GM21526 (cell line): ENCODE results near the gene KCTD15.

Experiments used
- ATAC-seq: cut with Tn5 transposase; IDR thresholded peaks from one replicate; pipeline ENCODE4 v1.9.1; 2021; ENCODE audit warnings: moderate library complexity; ENCODE audit not compliant: unreplicated experiment, low FRiP score

The KCTD15 gene

GRCh38 chr19:33795370-33796163 is 1.1 kb upstream of the KCTD15 start:
- ATAC-seq = no peak

DNA sequence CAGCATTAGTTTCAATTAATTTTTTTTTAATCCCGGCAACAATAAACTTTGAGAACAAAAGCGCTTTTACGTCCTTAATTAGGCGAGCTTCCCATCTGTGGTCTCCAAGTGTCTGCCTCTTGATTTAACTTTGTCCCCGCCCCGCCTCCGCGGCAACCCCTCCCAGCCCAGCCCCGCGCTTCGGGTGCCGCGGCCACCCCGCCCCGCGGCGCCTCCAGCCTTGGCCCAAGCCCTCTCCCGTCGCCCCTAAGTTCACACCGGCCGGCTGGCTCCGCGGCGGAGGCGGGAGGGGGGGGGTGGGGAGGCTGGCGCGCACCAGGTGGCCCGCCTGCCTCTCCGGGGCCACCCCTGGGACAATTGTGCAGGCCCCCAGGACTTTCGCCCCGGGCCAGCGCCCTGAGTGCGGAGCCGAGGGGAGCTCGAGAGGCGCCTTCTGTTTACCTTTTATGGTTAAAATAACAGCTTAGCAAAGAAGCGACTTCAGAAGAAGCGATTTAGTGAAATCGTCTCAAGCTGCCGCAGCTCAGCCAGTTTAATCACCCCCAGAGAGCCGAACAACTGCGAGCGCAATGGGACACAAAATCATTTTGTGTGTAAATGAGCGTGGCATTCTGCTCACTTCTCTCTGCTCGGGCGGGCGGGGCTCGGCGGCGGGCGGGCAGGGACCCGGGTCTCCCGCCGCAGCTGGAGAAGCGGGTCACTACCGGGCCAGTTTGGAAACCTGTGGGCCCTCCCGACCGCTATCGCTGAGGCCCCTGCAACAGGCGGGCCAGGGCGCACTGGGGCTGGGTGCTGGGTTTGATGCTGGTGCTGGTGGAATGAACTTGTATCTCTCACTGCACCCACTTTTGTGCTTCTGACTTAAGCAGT is 1.4 kb downstream of the KCTD15 start:
- ATAC-seq = no peak

DNA sequence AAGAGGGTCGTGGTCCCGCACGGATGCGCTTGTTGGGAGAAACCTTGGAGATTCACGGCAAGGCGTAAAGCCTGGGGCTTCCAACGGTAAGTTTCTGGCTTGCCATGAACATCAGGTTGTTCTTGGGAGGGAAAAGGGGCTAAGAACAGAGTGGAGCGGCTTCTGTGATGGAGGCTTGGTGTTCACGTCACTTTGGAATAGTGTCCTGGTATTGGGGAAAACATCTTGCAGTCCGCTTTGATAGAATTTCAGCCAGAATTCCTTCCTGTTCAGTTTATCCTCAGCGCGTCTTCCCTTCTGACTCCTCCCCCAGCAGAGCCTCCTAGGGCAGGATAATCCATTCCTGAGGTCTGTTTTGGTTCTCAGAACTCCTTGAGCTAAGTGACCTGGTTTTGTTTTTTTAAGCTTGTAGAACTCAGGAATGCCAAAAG is 2.0 kb downstream of the KCTD15 start:
- no peak for ATAC-seq

- no peak for ATAC-seq
These were observed 2.8 kb downstream of the KCTD15 start for GRCh38 chr19:33799476-33799875.

GRCh38 chr19:33800012-33800680 is 3.5 kb downstream of the KCTD15 start:
- no peak for ATAC-seq

DNA sequence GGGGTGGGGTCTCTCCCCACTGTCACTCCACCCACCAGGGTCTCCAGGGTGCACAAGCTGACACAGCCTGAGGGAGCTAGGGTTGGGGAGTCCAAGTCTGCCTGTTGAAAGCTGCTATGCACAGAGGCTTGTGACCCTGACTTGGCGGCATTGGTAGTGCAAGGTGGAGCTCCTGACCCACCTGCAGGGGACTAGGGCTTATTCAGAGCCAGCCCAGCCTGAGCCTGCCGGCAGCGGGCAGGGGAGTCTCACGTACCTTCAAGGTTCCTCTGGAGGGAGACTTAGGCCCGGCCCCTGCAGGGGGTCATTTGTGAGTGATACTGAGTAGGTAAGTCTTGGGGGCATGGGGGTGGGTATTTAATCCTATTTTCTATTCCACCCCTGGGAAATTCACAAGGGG is 4.7 kb downstream of the KCTD15 start:
- no peak for ATAC-seq

- ATAC-seq = no peak
These were observed 5.3 kb downstream of the KCTD15 start for GRCh38 chr19:33802001-33802400.

DNA sequence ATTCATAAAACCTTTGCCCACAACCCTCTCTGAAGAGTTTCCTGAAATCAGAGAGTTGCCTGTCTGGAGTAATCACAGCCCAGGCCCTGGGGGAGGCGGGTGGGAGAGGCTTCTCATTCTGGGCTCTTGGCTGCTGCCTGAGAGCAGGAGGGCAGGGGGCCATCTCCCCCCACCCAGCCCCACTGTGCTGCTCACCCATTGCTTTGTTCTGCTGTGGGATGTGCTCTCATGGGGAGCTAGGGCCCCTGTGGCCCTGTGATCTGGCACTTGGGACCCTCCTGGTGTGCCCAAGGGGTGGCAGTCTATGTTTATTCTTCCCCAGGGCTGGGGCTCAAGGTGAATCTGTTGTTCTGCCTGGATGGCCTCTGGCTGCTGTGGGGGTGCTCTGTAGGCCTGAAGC is 6.1 kb downstream of the KCTD15 start:
- ATAC-seq = no peak

DNA sequence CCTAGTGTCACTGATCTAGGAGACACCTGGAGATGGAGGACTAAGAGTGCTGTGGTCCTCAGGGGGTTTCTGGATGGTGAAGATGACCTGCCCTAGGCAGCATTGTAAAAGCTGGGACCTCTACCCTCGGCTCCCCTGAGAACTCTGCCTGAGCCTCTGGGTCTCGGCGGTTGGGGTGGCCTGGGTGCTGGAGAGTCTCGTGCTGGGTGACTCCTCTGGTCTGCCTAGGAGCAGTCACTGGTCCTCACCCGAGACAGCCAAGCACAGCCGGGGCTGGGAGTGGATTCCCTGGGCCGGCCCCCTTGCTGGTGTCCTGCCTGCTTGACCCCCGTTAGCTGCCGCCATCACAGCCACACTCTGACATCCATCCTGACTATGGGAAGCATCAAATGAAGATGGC is 6.7 kb downstream of the KCTD15 start:
- no peak for ATAC-seq

- ATAC-seq = no peak
These were observed 7.5 kb downstream of the KCTD15 start for GRCh38 chr19:33804021-33804799.

GRCh38 chr19:33805313-33805712 is 8.6 kb downstream of the KCTD15 start:
- ATAC-seq = no peak

GRCh38 chr19:33805840-33806433 is 9.3 kb downstream of the KCTD15 start:
- ATAC-seq = no peak

GRCh38 chr19:33806434-33806881 is 9.8 kb downstream of the KCTD15 start:
- no peak for ATAC-seq

DNA sequence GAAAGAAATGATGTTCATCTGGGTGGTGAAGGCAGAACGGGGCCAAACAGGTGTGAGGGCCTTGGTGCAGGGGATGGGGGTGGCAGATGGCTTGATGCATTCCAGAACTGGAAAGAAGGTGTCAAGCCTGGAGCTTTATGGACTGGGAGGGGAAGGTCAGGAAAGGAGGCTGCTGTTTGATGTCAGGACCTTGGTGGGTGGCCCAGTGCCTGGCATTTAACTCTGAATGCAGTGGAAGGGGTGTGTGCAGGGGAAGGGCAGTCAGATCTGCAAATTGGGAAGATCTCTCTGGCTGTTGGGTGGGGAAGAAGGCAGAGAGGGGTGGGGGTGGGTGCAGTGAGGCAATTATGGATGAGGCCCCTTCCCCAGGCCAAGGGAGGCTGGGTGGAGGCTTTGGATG is 11.7 kb downstream of the KCTD15 start:
- ATAC-seq = no peak

DNA sequence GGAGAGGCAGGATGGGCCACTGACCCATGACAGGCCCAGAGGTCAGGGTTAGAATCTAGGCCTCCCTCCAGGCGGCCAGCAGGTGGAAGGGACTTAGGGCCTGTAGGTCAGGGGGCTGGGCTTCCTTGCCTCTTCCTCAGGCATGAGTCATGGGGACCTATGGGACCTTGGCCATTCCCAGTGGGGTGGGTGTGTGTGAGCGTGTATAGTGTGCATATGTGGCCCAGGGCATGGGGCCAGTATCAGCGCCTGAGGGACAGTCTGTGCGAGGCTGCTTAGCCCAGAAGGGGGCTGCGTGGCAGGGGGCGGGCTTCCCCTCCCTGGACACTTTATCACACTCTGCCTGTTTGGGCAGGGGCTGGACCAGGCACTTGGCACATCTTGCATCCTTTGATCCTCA is 13.3 kb downstream of the KCTD15 start:
- no peak for ATAC-seq

- ATAC-seq = no peak
These were observed 14.2 kb downstream of the KCTD15 start for GRCh38 chr19:33810821-33811220.

DNA sequence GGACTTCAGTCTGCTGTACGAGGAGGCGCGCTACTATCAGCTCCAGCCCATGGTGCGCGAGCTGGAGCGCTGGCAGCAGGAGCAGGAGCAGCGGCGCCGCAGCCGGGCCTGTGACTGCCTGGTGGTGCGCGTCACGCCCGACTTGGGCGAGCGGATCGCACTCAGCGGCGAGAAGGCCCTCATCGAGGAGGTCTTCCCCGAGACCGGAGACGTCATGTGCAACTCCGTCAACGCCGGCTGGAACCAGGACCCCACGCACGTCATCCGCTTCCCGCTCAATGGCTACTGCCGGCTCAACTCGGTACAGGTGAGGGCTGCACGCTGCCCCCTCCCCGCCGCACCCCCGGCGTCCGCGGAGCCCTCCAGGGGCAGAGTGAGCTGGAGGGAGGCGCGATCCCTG is 14.6 kb downstream of the KCTD15 start:
- ATAC-seq = no peak

GRCh38 chr19:33811736-33812387 is 15.2 kb downstream of the KCTD15 start:
- ATAC-seq = no peak
